H1 (cell line): ENCODE measurements around the gene SEMA3F. TPM values are rescaled to one million over a fixed set of nuclear protein-coding genes. Genes with fewer than 3 reads are reported as not detected.
A peak's percentile ranks its signal among the peaks of the same experiment; 100 is the strongest.

ENCODE experiments used
- CTCF ChIA-PET: fragments of 300-600 bp; sonication (Branson Sonifier 250); formaldehyde crosslinking; loops from one replicate; lab custom pipeline; 2021; ENCODE audit not compliant: partially characterized antibody; lab: Charles Lee
- POLR2A ChIA-PET: fragments of 300-600 bp; sonication (Branson Sonifier 250); formaldehyde crosslinking; loops from one replicate; lab custom pipeline; 2021; ENCODE audit warnings: inconsistent platforms; ENCODE audit not compliant: partially characterized antibody; lab: Charles Lee
- DNase-seq, 2 experiments: peaks; one replicate each; pipeline versions ENCODE4 v3.0.0 to v3.0.0-alpha.2; 2010 to 2022; ENCODE audit warnings: low spot score in 2 of 2, low read depth in 1 of 2, mixed read lengths in 1 of 2
- FAIRE-seq: peaks from 2 replicates; lab custom pipeline; 2011; peaks lifted over from hg19 to GRCh38; lab: Jason Lieb, UNC
- H2AFZ ChIP-seq: 2 replicates; pipeline ENCODE4 v1.8.1; 2012; ENCODE audit warnings: low read length, inconsistent platforms
- H2AK5ac ChIP-seq: 2 replicates; pipeline ENCODE4 v1.6.1; 2013; ENCODE audit warnings: low read depth, low read length
- H2BK120ac ChIP-seq: replicated peaks from 2 replicates; pipeline ENCODE3; 2013; ENCODE audit warnings: low read depth, low read length, inconsistent platforms
- H2BK12ac ChIP-seq: 2 replicates; pipeline ENCODE4 v1.6.1; 2013; ENCODE audit warnings: low read depth, low read length
- H2BK15ac ChIP-seq: 2 replicates; pipeline ENCODE4 v1.6.1; 2013; ENCODE audit warnings: low read length
- H2BK20ac ChIP-seq: 2 replicates; pipeline ENCODE4 v1.6.1; 2013; ENCODE audit warnings: low read length
- H2BK5ac ChIP-seq: 2 replicates; pipeline ENCODE4 v1.6.1; 2013; ENCODE audit warnings: low read depth, low read length
- H3K14ac ChIP-seq: 2 replicates; pipeline ENCODE4 v1.6.1; 2013; ENCODE audit warnings: inconsistent platforms; ENCODE audit not compliant: insufficient read length
- H3K18ac ChIP-seq: 2 replicates; pipeline ENCODE4 v1.6.1; 2013; ENCODE audit warnings: low read length; ENCODE audit errors: extremely low read depth
- H3K23ac ChIP-seq: 2 replicates; pipeline ENCODE4 v1.6.1; 2013; ENCODE audit warnings: inconsistent platforms; ENCODE audit not compliant: insufficient read length
- H3K23me2 ChIP-seq: 2 replicates; pipeline ENCODE4 v1.6.1; 2013; ENCODE audit warnings: low read depth, low read length
- H3K27ac ChIP-seq: 2 replicates; pipeline ENCODE4 v1.6.1; 2011; ENCODE audit warnings: low read depth, low read length, inconsistent platforms
- H3K27me3 ChIP-seq, 4 experiments: replicated peaks in 1 of 4; 1 replicate in 1 of 4; 2 replicates in 3 of 4; pipeline versions ENCODE4 v1.6.1 to v1.8.1; 2011 to 2013; ENCODE audit warnings: low read length in 3 of 4, mild to moderate bottlenecking in 3 of 4, inconsistent platforms in 2 of 4, mixed read lengths in 2 of 4, moderate library complexity in 1 of 4; ENCODE audit not compliant: control insufficient read depth in 3 of 4, insufficient read depth in 3 of 4; ENCODE audit errors: extremely low read depth in 1 of 4
- H3K36me3 ChIP-seq, 4 experiments: 2 replicates each; pipeline versions ENCODE4 v1.6.1 to v1.8.1; 2011 to 2013; ENCODE audit warnings: mild to moderate bottlenecking in 4 of 4, low read length in 3 of 4, moderate library complexity in 2 of 4, control low read depth in 1 of 4, inconsistent platforms in 1 of 4; ENCODE audit not compliant: insufficient read depth in 4 of 4, control insufficient read depth in 2 of 4
- H3K4ac ChIP-seq: replicated peaks from 2 replicates; pipeline ENCODE3; 2013; ENCODE audit warnings: low read length, low read depth, mixed read lengths, inconsistent platforms; ENCODE audit not compliant: insufficient read length
- H3K4me1 ChIP-seq, 4 experiments: replicated peaks in 1 of 4; 1 replicate in 1 of 4; 2 replicates in 3 of 4; pipeline versions ENCODE4 v1.6.1 to v1.8.1; 2011 to 2013; ENCODE audit warnings: low read length in 3 of 4, inconsistent platforms in 2 of 4, mixed read lengths in 1 of 4; ENCODE audit not compliant: insufficient read depth in 4 of 4, control insufficient read depth in 3 of 4
- H3K4me2 ChIP-seq, 2 experiments: 2 replicates each; pipeline versions ENCODE4 v1.6.1 to v1.8.1; 2011 to 2013; ENCODE audit warnings: low read depth in 2 of 2, low read length in 2 of 2, control low read depth in 1 of 2, inconsistent platforms in 1 of 2, mild to moderate bottlenecking in 1 of 2; ENCODE audit not compliant: insufficient read depth in 1 of 2
- H3K4me3 ChIP-seq, 4 experiments: fragments of 200-600, 300-600 bp in 1 of 4; sonication (generic), shearing (Covaris generic), sonication (Bioruptor Twin) in 1 of 4; 2 replicates each; pipeline versions ENCODE4 v1.5.1 to v1.8.1; 2011 to 2016; ENCODE audit warnings: low read length in 4 of 4, low read depth in 3 of 4, control low read depth in 2 of 4, inconsistent platforms in 2 of 4, mild to moderate bottlenecking in 2 of 4, mixed read lengths in 1 of 4, moderate library complexity in 1 of 4; ENCODE audit not compliant: insufficient read depth in 2 of 4; ENCODE audit errors: extremely low read depth in 1 of 4
- H3K56ac ChIP-seq: replicated peaks from 2 replicates; pipeline ENCODE3; 2013; ENCODE audit warnings: low read depth, mild to moderate bottlenecking, mixed read lengths, low read length, inconsistent platforms; ENCODE audit not compliant: insufficient read length
- H3K79me1 ChIP-seq: 2 replicates; pipeline ENCODE4 v1.6.1; 2013; ENCODE audit warnings: low read depth, low read length, control low read depth
- H3K79me2 ChIP-seq, 2 experiments: 2 replicates each; pipeline versions ENCODE4 v1.6.1 to v1.8.1; 2012 to 2013; ENCODE audit warnings: low read length in 2 of 2, mild to moderate bottlenecking in 2 of 2, inconsistent platforms in 1 of 2; ENCODE audit not compliant: insufficient read depth in 2 of 2, control insufficient read depth in 1 of 2
- H3K9ac ChIP-seq, 4 experiments: replicated peaks in 1 of 4; 1 replicate in 1 of 4; 2 replicates in 3 of 4; pipeline versions ENCODE4 v1.6.1 to v1.8.1; 2011 to 2013; ENCODE audit warnings: low read depth in 3 of 4, low read length in 3 of 4, control low read depth in 2 of 4, mild to moderate bottlenecking in 2 of 4, moderate library complexity in 2 of 4, inconsistent platforms in 1 of 4; ENCODE audit errors: extremely low read depth in 1 of 4
- H3K9me3 ChIP-seq, 2 experiments: 2 replicates each; pipeline versions ENCODE4 v1.6.1 to v1.8.1; 2012 to 2013; ENCODE audit warnings: mild to moderate bottlenecking in 2 of 2, moderate library complexity in 2 of 2, control low read depth in 1 of 2, inconsistent platforms in 1 of 2, low read depth in 1 of 2, low read length in 1 of 2, mixed read lengths in 1 of 2; ENCODE audit not compliant: insufficient read depth in 2 of 2
- H4K20me1 ChIP-seq, 2 experiments: replicated peaks in 1 of 2; 2 replicates each; pipeline versions ENCODE3 to v1.8.1; 2011 to 2013; ENCODE audit warnings: inconsistent platforms in 2 of 2, low read length in 2 of 2, mild to moderate bottlenecking in 1 of 2; ENCODE audit not compliant: insufficient read depth in 2 of 2, control insufficient read depth in 1 of 2
- H4K5ac ChIP-seq: 2 replicates; pipeline ENCODE4 v1.6.1; 2013; ENCODE audit warnings: low read length, low read depth, mixed read lengths, inconsistent platforms; ENCODE audit not compliant: insufficient read length
- H4K8ac ChIP-seq: 2 replicates; pipeline ENCODE4 v1.8.0; 2013; ENCODE audit warnings: mild to moderate bottlenecking, moderate library complexity, low read length, inconsistent platforms; ENCODE audit not compliant: insufficient read depth; ENCODE audit errors: extremely low read depth
- H4K91ac ChIP-seq: replicated peaks from 2 replicates; pipeline ENCODE3; 2013; ENCODE audit warnings: low read length, mixed read lengths, inconsistent platforms; ENCODE audit not compliant: insufficient read length
- BACH1 ChIP-seq: IDR thresholded peaks from 2 replicates; pipeline ENCODE4 v1.6.1; 2012; ENCODE audit warnings: low read length, improper control_type of control experiment
- WGBS, 2 experiments: shearing (Covaris generic) in 1 of 2; methylation state at CpG; one replicate each; pipeline versions ENCODE4 v1.1.6 to v1.1.7; 2013 to 2015; ENCODE audit warnings: low lambda C conversion rate in 2 of 2, mixed read lengths in 2 of 2, inconsistent platforms in 1 of 2, low coverage in 1 of 2, missing lambda C conversion rate in 1 of 2; ENCODE audit not compliant: insufficient replicate concordance in 2 of 2, insufficient coverage in 1 of 2, insufficient read length in 1 of 2; ENCODE audit errors: extremely low coverage in 1 of 2, missing lambda C conversion rate in 1 of 2; 5-methylcytosine and 5-hydroxymethylcytosine counted together
- polyA plus RNA-seq, 7 experiments: library from polyadenylated mRNA; depleted of rRNA in 3 of 7; stranded (reverse) in 5 of 7; unstranded in 2 of 7; fragments of >200 nt in 5 of 7; fragments of 200-250 nt in 2 of 7; gene quantifications; 1 replicate in 5 of 7; 2 replicates in 1 of 7; 4 replicates in 1 of 7; pipeline versions ENCODE4 v1.2.1 to v1.2.3, GENCODE V29; 2011 to 2013; ENCODE audit warnings: missing spikeins in 2 of 7, mixed read lengths in 2 of 7
- total RNA-seq: library from RNA; stranded (reverse); fragmentation: NEBNext Ultra II Directional; extraction: Animal tissue kit (Norgen Biotek cat#: 25700); gene quantifications from 2 replicates; pipeline ENCODE4 v1.2.1, GENCODE V29; 2021

SEMA3F gene
- total and polyA plus RNA-seq, 2 of the 8 experiments (the other 6 are each of a cell fraction or from before 2014, with no cell fraction given) = 20.3 to 37.0 TPM

GRCh38 chr3:50157827-50158529 lies 2.9 kb downstream of the SEMA3F start:
- no peak for FAIRE-seq
- Histone ChIP-seq H2BK20ac (no peak overlapping the region), H3K4me2 (peak overlapping the region; percentile 94 to 97)

More at GRCh38 chr3:50157827-50158529, 2.9 kb downstream of the SEMA3F start:
- H3K4me3 ChIP-seq = peak overlapping the region in 1 of 4 experiments; percentile 74; a peak in 1 of 8 replicates
- no peak overlapping the region for H3K23ac ChIP-seq
- H3K4me1 ChIP-seq = peaks cover 0 to 35% (median 26%) of the 10 kb centered on the region in 4 experiments; a peak in 6 of 7 replicates
- no peaks in the 10 kb centered on the region for H3K9me3 ChIP-seq
- no peak overlapping the region for H3K4ac ChIP-seq
- no peak overlapping the region for H2AFZ ChIP-seq
- H4K91ac ChIP-seq = peak overlapping the region; percentile 70
- POLR2A ChIA-PET = interaction anchor here (0.8 to 6.6 kb wide), 9 partner anchors 10 to 44 kb away, joined by 3 to 65 read pairs (median 4); no protein-coding TSS in a partner anchor
- H2BK120ac ChIP-seq = no peak overlapping the region
- peaks cover 2 to 18% (median 14%) of the 10 kb centered on the region in 4 experiments; a peak in 6 of 7 replicates for H3K27me3 ChIP-seq
- peak overlapping the region; percentile 77; the same call in 1 of the 2 replicates for H2BK5ac ChIP-seq
- no peak overlapping the region; a peak in 1 of 7 replicates for H3K9ac ChIP-seq
- H3K79me1 ChIP-seq = peaks cover 17% of the 10 kb centered on the region
- peaks cover 3 to 15% of the 10 kb centered on the region in 2 experiments for H4K20me1 ChIP-seq
- H3K18ac ChIP-seq = peak overlapping the region; percentile 60; the same call in 1 of the 2 replicates
- no peak overlapping the region for H3K14ac ChIP-seq
- H4K5ac ChIP-seq = no peak overlapping the region
- 0 out of 2 replicates have a peak overlapping the region, but pooled peaks have one; percentile 2 for H2AK5ac ChIP-seq
- 84% methylated on average over 12 of the region's 12 CpGs; no CpG with 5 or more reads in 1 of the 2 experiments for whole genome bisulfite sequencing, 2 experiments
- no peak for TF ChIP-seq BACH1
- H2BK15ac ChIP-seq = peak overlapping the region; percentile 61; the same call in 1 of the 2 replicates
- H3K36me3 ChIP-seq = peaks cover 7 to 18% (median 12%) of the 10 kb centered on the region in 4 experiments; a peak in 5 of 8 replicates
- H3K23me2 ChIP-seq = peaks cover 17% of the 10 kb centered on the region; the same call in 1 of the 2 replicates
- no peak for DNase-seq
- peak overlapping the region; percentile 50; the same call in 1 of the 2 replicates for H2BK12ac ChIP-seq
- no peak overlapping the region for H4K8ac ChIP-seq
- H3K27ac ChIP-seq = no peak overlapping the region
- no peak overlapping the region for H3K56ac ChIP-seq
- peaks cover 0 to 24% of the 10 kb centered on the region in 2 experiments; a peak in 2 of 4 replicates for H3K79me2 ChIP-seq
- CTCF ChIA-PET = interaction anchor here (0.7 to 1.7 kb wide), 12 partner anchors 14 to 65 kb away, joined by 3 to 11 read pairs (median 4); no protein-coding TSS in a partner anchor
